Urinary bladder (tissue), 4 donors: ENCODE results near the gene ZNF362. TPM values are rescaled to one million over a fixed set of nuclear protein-coding genes. Genes with fewer than 3 reads are reported as not detected.

Source experiments
- DNase-seq: peaks from one replicate; pipeline ENCODE4 v3.0.0-alpha.2; 2015; ENCODE audit errors: extremely low spot score
- H3K27ac ChIP-seq: one replicate; pipeline ENCODE4 v1.5.1; 2013; ENCODE audit warnings: low read depth, mild to moderate bottlenecking, moderate library complexity
- H3K36me3 ChIP-seq: one replicate; pipeline ENCODE4 v1.6.1; 2013; ENCODE audit warnings: mild to moderate bottlenecking, moderate library complexity; ENCODE audit not compliant: insufficient read depth
- H3K4me1 ChIP-seq: one replicate; pipeline ENCODE4 v1.6.1; 2013; ENCODE audit warnings: mild to moderate bottlenecking, moderate library complexity; ENCODE audit not compliant: insufficient read depth
- H3K4me3 ChIP-seq: one replicate; pipeline ENCODE4 v1.5.1; 2013; ENCODE audit warnings: low read depth, low read length
- WGBS: extraction: QIAGEN DNeasy Blood & Tissue Kit; methylation state at CpG from one replicate; pipeline ENCODE4 v1.1.7; 2013; 5-methylcytosine and 5-hydroxymethylcytosine counted together
- polyA plus RNA-seq: library from polyadenylated mRNA; stranded (reverse); fragments of 200-250 nt; gene quantifications from one replicate; pipeline ENCODE4 v1.2.3, GENCODE V29; 2013
- total RNA-seq: library from RNA; depleted of rRNA; stranded (reverse); fragments of >200 nt; gene quantifications from one replicate; pipeline ENCODE4 v1.2.3, GENCODE V29; 2014
- donor health status: healthy with polysubstance abuse.
- donor health status: healthy.

Gene ZNF362
- total and polyA plus RNA-seq, 2 donors, result 10.3 to 33.7 TPM

DNA sequence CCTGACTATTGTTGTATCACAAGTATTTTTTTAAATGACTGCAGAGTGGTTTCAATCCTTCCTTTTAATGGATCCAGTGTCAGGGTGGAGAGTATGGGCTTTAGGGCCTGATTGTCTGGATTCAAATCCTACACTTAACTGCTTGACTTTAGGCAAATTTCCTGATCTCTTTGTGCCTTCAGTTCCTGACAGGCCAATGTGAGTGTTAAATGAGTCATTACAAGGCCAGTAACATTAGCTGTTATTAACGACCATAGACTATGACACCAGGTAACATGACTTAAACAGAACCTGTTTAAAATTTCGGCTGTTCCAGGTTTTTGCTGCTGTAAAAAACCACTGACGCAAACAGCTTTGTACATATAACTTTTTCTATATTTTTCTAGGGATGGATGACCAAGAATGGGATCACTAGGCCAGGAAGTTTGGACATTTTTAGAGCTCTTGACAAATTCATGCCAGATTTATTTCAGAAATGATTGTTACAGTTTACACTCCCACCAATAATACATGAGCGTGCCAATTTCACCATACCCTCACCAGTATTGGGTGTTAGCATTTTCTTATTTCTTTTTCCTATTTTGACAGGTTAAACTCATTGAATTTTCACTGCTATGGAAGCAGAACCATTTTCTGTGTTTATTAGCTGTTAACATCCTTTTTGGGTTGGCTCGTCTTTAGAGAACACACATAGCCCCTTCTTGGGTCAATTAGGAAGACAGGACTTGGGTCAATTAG, 11.3 kb downstream of the ZNF362 start:
- no peak overlapping the region for H3K27ac ChIP-seq
- H3K4me3 ChIP-seq, result no peak overlapping the region
- WGBS, result 83% methylated on average over 5 of the region's 5 CpGs
- no peaks in the 10 kb centered on the region for H3K4me1 ChIP-seq
- H3K36me3 ChIP-seq, result no peaks in the 10 kb centered on the region
- DNase-seq, result no peak

DNA sequence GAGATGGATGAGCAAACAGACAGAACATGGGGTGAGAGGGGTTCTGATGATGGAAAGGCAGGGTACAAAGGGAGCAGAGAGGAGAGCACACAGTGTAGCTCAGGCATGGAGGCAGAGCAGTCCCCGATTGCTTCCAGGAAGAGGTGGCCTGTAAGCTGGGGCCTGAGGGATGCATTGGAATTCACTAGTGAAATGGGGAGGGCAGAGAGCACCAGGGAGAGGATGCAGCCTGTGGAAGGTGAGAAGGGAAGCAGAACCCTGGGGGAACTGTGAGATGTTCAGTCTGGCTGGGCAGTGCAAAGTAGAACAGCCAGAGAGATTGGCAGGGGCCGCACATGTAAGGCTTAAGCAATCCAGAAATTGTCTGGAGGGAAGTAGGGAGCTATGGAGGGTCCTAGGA, 12.2 kb downstream of the ZNF362 start:
- Histone ChIP-seq H3K4me1 (no peaks in the 10 kb centered on the region), H3K4me3 (no peak overlapping the region), H3K27ac (peak overlapping the region; percentile 47), H3K36me3 (no peaks in the 10 kb centered on the region)
- 72% methylated on average over 2 of the region's 2 CpGs for WGBS
- no peak for DNase-seq

DNA sequence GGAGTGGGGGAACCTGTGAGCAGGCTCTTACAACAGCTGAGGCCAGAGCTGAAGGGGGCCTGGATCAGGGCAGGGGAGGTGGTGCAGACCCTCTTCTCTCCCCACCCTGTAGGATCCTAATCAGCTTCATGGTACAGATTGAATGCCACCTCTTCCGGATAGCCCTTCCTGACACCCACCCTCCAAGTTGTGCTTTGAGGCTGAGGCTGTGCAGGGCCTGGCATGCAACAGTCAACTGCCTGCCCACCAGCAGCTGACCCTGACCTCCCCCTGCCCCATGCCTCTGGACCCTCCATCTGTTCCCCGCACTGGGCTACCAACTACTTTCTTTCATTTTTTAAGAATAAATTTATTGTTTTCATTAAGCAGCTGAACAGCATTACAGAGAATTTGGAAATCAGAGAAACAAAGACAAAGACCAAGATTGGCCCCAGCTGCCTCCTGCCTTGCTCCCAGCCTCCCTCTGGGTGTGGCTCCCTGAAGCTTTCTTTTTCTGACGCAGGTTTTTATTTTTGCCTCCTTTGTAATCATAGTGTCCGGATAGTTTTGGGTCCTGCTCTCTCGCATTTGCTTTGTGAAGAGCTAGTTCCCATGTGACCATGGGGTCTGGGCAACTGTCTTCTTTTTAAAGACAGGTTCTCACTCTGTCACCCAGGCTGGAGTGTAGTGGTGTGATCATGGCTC, 12.8 kb downstream of the ZNF362 start:
- Histone ChIP-seq H3K4me3 (no peak overlapping the region), H3K27ac (peak overlapping the region; percentile 47), H3K36me3 (no peaks in the 10 kb centered on the region), H3K4me1 (no peaks in the 10 kb centered on the region)
- 44% methylated on average over 5 of the region's 5 CpGs for WGBS
- no peak for DNase-seq

GRCh38 chr1:33269621-33270020, 13.3 kb downstream of the ZNF362 start:
- Histone ChIP-seq H3K4me3 (no peak overlapping the region), H3K36me3 (no peaks in the 10 kb centered on the region), H3K27ac (no peak overlapping the region), H3K4me1 (no peaks in the 10 kb centered on the region)
- 70% methylated on average over 5 of the region's 5 CpGs for WGBS
- DNase-seq, result no peak

- Histone ChIP-seq H3K4me3 (no peak overlapping the region), H3K27ac (no peak overlapping the region), H3K36me3 (no peaks in the 10 kb centered on the region), H3K4me1 (no peaks in the 10 kb centered on the region)
- 92% methylated on average over 5 of the region's 5 CpGs for WGBS
- no peak for DNase-seq
These were observed 14.1 kb downstream of the ZNF362 start for GRCh38 chr1:33270379-33270778.

DNA sequence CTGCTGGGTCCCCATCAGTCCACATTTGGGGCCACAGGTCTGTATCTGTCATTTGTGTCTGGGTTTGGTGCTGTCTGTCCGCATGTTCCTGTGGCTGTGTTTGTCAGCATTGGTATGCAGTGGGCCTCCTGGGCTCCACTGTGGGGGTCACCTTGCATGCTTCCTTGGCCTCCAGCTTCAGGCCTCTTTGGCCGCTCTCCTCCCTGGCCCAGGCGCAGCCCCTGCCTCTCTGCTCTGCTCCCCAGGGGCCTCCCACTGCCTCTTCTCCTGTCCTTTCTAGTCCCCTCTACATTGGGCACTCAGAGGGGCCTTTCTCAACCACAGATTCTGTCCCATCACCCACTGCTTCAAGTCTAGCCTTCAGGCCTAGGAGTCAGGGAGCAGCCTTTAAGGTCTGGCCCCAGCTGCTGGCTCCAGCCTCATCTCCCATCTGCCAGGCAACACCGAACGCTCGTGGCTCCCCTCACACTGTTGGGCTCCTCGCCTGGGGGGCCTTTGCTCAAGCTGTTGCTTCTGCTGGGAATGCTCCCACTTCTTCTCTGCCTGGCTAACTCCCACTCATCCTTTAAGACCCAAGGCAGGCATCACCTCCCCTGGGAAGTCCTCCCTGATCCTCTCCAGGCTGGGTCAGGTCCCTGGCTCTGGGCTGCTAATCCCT, 14.6 kb downstream of the ZNF362 start:
- 78% methylated on average over 7 of the region's 7 CpGs for WGBS
- no peak overlapping the region for H3K27ac ChIP-seq
- no peak for DNase-seq

DNA sequence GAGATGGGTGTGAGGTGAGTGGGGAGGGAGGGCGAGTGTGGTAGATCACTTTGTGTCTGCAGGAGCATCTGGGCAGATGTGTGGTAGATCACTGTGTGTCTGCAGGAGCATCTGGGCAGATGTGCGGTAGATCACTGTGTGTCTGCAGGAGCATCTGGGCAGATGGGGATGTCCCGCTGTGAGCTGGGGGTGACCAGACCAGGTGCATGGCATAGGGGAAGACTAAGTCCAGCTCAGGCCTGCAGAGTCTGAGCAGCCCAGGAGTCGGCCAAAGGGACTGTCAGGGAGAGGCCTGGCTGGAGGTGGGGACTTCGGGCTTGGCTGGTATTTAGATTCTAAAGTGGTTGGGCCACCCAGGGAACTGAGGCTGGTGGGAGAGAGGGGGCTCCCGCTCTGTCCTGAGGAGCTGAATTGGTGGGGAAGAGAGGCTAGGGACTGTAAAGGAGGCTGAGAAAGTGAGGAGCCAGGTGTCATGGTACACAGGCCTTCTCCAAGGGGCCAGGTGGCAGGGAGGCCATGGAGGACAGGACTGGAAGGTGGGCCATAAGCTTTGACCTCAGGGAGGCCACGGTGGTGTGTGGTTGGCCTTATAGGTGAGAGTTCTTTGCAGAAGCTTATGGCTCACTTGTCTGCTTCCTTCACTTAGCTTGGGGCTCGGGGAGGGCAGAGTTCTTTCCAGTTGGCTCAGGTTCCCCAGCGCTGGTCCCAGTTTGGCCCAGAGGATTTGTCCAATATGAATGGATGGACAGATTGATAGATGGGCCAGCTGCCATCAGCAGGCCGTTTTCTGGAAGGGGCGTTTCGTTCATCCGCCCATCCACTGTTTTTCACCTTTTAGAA, 15.6 kb downstream of the ZNF362 start:
- H3K4me3 ChIP-seq, result no peak overlapping the region
- WGBS, result 88% methylated on average over 13 of the region's 13 CpGs
- no peak for DNase-seq

More for the DNA sequence above, 14.6 kb downstream of the ZNF362 start:
- H3K4me3 ChIP-seq, result no peak overlapping the region
- H3K36me3 ChIP-seq, result no peaks in the 10 kb centered on the region
- H3K4me1 ChIP-seq, result no peaks in the 10 kb centered on the region

GRCh38 chr1:33272509-33272908, 16.2 kb downstream of the ZNF362 start:
- no peak for DNase-seq
- Histone ChIP-seq H3K4me1 (no peaks in the 10 kb centered on the region), H3K36me3 (peaks cover 3% of the 10 kb centered on the region), H3K27ac (no peak overlapping the region), H3K4me3 (no peak overlapping the region)
- 56% methylated on average over 3 of the region's 3 CpGs for WGBS

More for the DNA sequence above, 15.6 kb downstream of the ZNF362 start:
- peaks cover 3% of the 10 kb centered on the region for H3K36me3 ChIP-seq
- H3K27ac ChIP-seq, result no peak overlapping the region
- H3K4me1 ChIP-seq, result no peaks in the 10 kb centered on the region

GRCh38 chr1:33272930-33273329, 16.6 kb downstream of the ZNF362 start:
- no peaks in the 10 kb centered on the region for H3K4me1 ChIP-seq

DNA sequence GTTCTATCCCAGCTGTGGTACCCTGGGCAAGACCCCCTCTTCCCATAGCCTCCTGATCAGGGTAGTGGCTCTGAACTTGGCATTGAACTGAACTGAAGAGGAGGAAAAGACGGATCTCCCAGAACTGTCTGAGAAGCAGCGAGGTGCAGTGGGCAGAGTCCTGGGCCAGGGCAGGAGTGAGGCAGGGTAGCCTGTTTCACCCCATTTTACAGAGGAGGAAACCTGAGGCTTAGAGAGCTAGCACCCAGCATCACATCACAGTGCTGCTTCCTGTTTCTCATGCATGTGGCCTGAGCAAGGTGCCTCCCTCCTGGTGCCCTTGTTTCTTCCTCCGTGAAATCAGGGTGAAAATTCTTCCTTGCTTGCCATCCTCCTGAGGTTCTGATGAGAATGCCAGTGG, 17.1 kb downstream of the ZNF362 start:
- no peak overlapping the region for H3K27ac ChIP-seq
- no peaks in the 10 kb centered on the region for H3K4me1 ChIP-seq
- DNase-seq, result no peak
- 88% methylated on average over 3 of the region's 3 CpGs for WGBS
- no peak overlapping the region for H3K4me3 ChIP-seq
- peaks cover 3% of the 10 kb centered on the region for H3K36me3 ChIP-seq

More at GRCh38 chr1:33272930-33273329, 16.6 kb downstream of the ZNF362 start:
- DNase-seq, result no peak
- peaks cover 3% of the 10 kb centered on the region for H3K36me3 ChIP-seq
- WGBS, result 80% methylated on average over 1 of the region's 1 CpG
- H3K27ac ChIP-seq, result no peak overlapping the region
- no peak overlapping the region for H3K4me3 ChIP-seq

DNA sequence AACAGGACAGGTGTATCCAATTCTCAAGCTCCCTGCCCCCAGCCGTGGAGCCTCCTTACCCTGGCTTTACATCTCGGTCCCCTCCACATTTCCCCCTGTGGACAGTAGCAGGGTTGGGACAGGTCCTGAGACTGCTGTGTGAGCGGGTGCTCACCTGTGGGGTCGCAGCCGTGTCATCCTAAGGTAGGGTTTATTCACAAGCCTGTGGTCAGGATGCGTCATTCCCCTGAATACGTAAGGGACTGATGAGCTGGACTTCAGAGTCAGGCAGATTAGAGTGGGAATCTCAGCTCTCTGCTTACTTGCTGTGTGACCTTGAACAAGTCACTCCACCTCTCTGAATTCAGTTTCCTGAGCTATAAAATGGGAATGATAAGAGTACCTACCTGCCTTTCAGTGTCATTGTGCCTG, 17.7 kb downstream of the ZNF362 start:
- WGBS, result 81% methylated on average over 7 of the region's 7 CpGs
- Histone ChIP-seq H3K27ac (no peak overlapping the region), H3K4me3 (no peak overlapping the region), H3K4me1 (no peaks in the 10 kb centered on the region), H3K36me3 (peaks cover 5% of the 10 kb centered on the region)
- DNase-seq, result no peak

- 98% methylated on average over 1 of the region's 1 CpG for WGBS
- H3K36me3 ChIP-seq, result peaks cover 5% of the 10 kb centered on the region
These were observed 18.2 kb downstream of the ZNF362 start for GRCh38 chr1:33274446-33274845.

DNA sequence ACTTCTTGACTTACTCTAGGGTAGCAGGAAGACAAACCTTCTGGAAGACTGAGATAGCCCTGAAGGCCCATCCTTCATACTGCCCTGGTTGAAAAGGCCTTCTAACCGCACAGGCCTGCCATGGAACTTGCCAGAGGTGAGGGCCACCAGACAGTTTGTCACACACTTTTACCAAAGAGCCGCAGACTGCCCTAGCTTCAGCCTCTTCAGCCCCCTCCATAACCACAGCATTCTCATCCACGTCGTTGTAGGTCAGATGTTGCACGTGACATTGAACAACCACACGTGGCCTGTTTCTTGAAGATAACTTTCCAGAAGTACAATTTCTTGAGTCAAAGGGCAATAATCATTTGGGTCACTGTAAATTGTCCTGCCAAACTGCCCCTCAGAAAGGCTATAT, 18.9 kb downstream of the ZNF362 start:
- Histone ChIP-seq H3K4me1 (no peaks in the 10 kb centered on the region), H3K36me3 (peaks cover 7% of the 10 kb centered on the region), H3K27ac (no peak overlapping the region), H3K4me3 (no peak overlapping the region)
- 82% methylated on average over 6 of the region's 6 CpGs for WGBS
- no peak for DNase-seq

More at GRCh38 chr1:33274446-33274845, 18.2 kb downstream of the ZNF362 start:
- Histone ChIP-seq H3K4me3 (no peak overlapping the region), H3K4me1 (no peaks in the 10 kb centered on the region), H3K27ac (no peak overlapping the region)
- DNase-seq, result no peak
